Measurements from ENCODE around the gene PIH1D1. TPM values are rescaled to one million over a fixed set of nuclear protein-coding genes. Genes with fewer than 3 reads are reported as not detected.

The PIH1D1 gene
- total RNA-seq, 2 donors from 2014 or later: 55.8 to 61.5 TPM

- TF ChIP-seq, protein P1, sequence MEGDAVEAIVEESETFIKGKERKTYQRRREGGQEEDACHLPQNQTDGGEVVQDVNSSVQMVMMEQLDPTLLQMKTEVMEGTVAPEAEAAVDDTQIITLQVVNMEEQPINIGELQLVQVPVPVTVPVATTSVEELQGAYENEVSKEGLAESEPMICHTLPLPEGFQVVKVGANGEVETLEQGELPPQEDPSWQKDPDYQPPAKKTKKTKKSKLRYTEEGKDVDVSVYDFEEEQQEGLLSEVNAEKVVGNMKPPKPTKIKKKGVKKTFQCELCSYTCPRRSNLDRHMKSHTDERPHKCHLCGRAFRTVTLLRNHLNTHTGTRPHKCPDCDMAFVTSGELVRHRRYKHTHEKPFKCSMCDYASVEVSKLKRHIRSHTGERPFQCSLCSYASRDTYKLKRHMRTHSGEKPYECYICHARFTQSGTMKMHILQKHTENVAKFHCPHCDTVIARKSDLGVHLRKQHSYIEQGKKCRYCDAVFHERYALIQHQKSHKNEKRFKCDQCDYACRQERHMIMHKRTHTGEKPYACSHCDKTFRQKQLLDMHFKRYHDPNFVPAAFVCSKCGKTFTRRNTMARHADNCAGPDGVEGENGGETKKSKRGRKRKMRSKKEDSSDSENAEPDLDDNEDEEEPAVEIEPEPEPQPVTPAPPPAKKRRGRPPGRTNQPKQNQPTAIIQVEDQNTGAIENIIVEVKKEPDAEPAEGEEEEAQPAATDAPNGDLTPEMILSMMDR (IDR thresholded peaks at IDR 0.05): no peak
- Histone ChIP-seq H3K27me3 (no peaks in the 10 kb centered on the region), H3K4me1 (peaks cover 0 to 41% of the 10 kb centered on the region in 2 donors), H3K27ac (peak overlapping the region; percentile 98), H3K9me3 (no peaks in the 10 kb centered on the region), H3K36me3 (peaks cover 50% of the 10 kb centered on the region), H3K4me3 (peak overlapping the region; percentile 96 to 98)
- no peak for DNase-seq (ENCODE audit: low spot score)
Measured at GRCh38 chr19:49496574-49497008, 45.0 kb upstream of the PIH1D1 start.

- DNase-seq (ENCODE audit: low spot score): no peak
- no peaks in the 10 kb centered on the region for H3K27me3 ChIP-seq
- no peak overlapping the region for H3K27ac ChIP-seq
- H3K9me3 ChIP-seq: no peaks in the 10 kb centered on the region
- TF ChIP-seq, protein P1 (IDR thresholded peaks at IDR 0.05): no peak
- H3K4me3 ChIP-seq: no peak overlapping the region
- peaks cover 0 to 44% of the 10 kb centered on the region in 2 donors for H3K4me1 ChIP-seq
- peaks cover 54% of the 10 kb centered on the region for H3K36me3 ChIP-seq
Measured at GRCh38 chr19:49492573-49493405, 41.2 kb upstream of the PIH1D1 start.

- Histone ChIP-seq H3K9me3 (no peaks in the 10 kb centered on the region), H3K27ac (no peak overlapping the region), H3K4me1 (peaks cover 0 to 36% of the 10 kb centered on the region in 2 donors), H3K36me3 (peaks cover 48% of the 10 kb centered on the region), H3K27me3 (no peaks in the 10 kb centered on the region), H3K4me3 (no peak overlapping the region)
- TF ChIP-seq, protein P1 (IDR thresholded peaks at IDR 0.05): no peak
- DNase-seq (ENCODE audit: low spot score): no peak
Measured at GRCh38 chr19:49491804-49492572, 40.4 kb upstream of the PIH1D1 start.

DNA sequence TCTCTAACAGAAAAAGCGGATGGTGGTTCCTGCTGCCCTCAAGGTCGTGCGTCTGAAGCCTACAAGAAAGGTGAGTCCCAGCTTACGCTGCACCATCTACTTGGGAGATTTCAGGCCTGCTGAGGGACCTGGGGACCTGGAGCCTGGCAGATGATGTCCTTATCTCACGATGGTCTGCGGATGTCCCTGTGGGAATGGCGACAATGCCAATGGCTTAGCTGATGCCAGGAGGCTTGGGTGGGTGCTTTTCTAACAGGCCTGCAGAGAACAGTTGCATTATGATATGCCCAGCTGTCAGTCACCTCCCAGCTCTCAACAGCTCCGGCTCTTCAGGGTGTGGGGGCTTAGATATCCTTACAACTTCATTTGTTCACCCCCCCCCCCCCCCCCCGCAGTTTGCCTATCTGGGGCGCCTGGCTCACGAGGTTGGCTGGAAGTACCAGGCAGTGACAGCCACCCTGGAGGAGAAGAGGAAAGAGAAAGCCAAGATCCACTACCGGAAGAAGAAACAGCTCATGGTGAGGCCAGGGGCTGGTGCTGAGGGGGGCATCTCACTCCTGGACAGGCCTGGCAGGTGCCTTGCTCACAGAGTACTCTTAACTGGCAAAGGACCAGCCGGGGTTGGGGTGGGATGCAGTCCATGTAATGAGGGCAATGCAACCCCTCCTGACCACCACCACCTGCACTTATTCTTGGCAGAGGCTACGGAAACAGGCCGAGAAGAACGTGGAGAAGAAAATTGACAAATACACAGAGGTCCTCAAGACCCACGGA lies 39.6 kb upstream of the PIH1D1 start:
- H3K9me3 ChIP-seq: no peaks in the 10 kb centered on the region
- DNase-seq (ENCODE audit: low spot score): no peak
- H3K27me3 ChIP-seq: no peaks in the 10 kb centered on the region
- H3K4me3 ChIP-seq: no peak overlapping the region
- H3K36me3 ChIP-seq: peaks cover 48% of the 10 kb centered on the region
- no peak overlapping the region for H3K27ac ChIP-seq
- TF ChIP-seq, protein P1 (IDR thresholded peaks at IDR 0.05): no peak
- peaks cover 0 to 33% of the 10 kb centered on the region in 2 donors for H3K4me1 ChIP-seq

- Histone ChIP-seq H3K27ac (peak overlapping the region in 1 of 2 donors; percentile 96), H3K27me3 (no peaks in the 10 kb centered on the region), H3K9me3 (no peaks in the 10 kb centered on the region), H3K4me1 (peaks cover 0 to 30% of the 10 kb centered on the region in 2 donors), H3K4me3 (no peak overlapping the region), H3K36me3 (peaks cover 48% of the 10 kb centered on the region)
- DNase-seq (ENCODE audit: low spot score): no peak
- TF ChIP-seq, protein P1 (IDR thresholded peaks at IDR 0.05): no peak
Measured at GRCh38 chr19:49490287-49491029, 38.8 kb upstream of the PIH1D1 start.
